A549 (cell line): ENCODE data around the gene DSCAM.

Source experiments
- POLR2A ChIP-seq: IDR thresholded peaks from 2 replicates; pipeline ENCODE4 v1.6.1; 2012; ENCODE audit warnings: mild to moderate bottlenecking, low read length
- SMC3 ChIP-seq: fragments of >200 bp; sonication (Bioruptor Twin); formaldehyde crosslinking; IDR thresholded peaks from 3 replicates; pipeline ENCODE4 v1.6.1; 2018; ENCODE audit warnings: inconsistent platforms

DNA sequence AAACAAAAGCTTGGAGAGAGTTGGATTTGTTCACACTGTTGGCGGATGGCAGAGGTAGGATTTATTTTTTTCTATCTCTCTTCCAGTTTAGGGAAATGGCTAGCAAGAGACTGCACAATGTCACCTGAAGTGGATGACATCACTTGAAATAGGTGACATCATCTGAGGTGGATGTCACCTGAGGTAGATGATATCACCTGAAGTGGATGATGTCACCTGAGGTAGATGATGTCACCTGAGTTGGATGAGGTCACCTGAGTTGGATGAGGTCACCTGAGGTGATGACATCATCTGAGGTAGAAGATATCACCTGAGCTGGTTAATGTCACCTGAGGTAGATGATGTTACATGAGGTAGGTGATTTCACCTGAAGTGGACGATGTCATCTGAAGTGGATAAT, 413.4 kb downstream of the DSCAM start:
- TF ChIP-seq SMC3 (no peak), POLR2A (no peak)
